Measurements from ENCODE around the gene EPSTI1.

GRCh38 chr13:42876887-42877545 is 115.0 kb downstream of the EPSTI1 start:
- TF ChIP-seq POLR2A (IDR thresholded peaks at IDR 0.05), result no peak
- no peak for TF ChIP-seq CTCF (IDR thresholded peaks at IDR 0.05)

Data from right lobe of liver (tissue), 4 donors.